Esophagus squamous epithelium (tissue), 4 donors: ENCODE measurements around the gene WFDC2.

ENCODE experiments used
- CTCF ChIP-seq, 6 experiments: fragments of 450-650 bp in 4 of 6; fragments of 200-600 bp in 2 of 6; sonication (generic) in 2 of 6; IDR thresholded peaks; one replicate each; pipeline ENCODE4 v1.5.1; 2016 to 2019; ENCODE audit warnings: antibody characterized with exemption in 6 of 6, mild to moderate bottlenecking in 4 of 6, moderate library complexity in 4 of 6
- POLR2A ChIP-seq, 4 donors: fragments of 450-650 bp; IDR thresholded peaks; one replicate each; pipeline ENCODE4 v1.6.1; 2017; ENCODE audit warnings: antibody characterized with exemption in 4 of 4, mild to moderate bottlenecking in 4 of 4, moderate library complexity in 3 of 4

GRCh38 chr20:45489083-45489531 lies 19.6 kb downstream of the WFDC2 start:
- TF ChIP-seq CTCF (IDR thresholded peaks at IDR 0.05) (no peak), POLR2A (IDR thresholded peaks at IDR 0.05) (no peak)
